KBM-7 (cell line): ENCODE data around the gene SH2B3.

Experiments used
- DNase-seq: peaks from one replicate; pipeline ENCODE4 v3.0.0-alpha.2; 2015
- in situ Hi-C: fragments of 300-500 bp; cut with MboI; formaldehyde crosslinking; loops from 2 replicates; pipeline ENCODE4 v1.14.3; 2020; ENCODE audit warnings: low sequenced_read_pairs, low pct_unique_long_range_greater_than_20kb, mixed read lengths

Gene SH2B3

DNA sequence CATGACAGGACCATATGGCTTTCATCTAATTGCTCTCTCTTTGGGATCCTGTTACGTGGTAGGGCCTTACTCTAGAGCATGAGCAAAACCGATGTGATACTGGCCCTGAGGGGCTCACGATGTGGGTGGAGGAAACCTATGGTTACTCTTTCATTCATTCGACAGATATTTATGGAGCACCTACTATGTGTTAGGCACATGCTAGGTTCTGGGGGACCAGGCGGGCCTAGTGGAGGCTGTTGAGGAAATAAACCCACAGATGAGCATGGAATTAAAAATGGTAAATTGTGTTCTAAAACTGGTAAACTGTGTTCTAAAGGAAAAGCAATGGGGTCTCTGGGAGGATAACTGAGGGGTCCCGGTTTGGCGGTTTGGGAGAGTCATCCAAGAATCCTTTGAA, 14.8 kb downstream of the SH2B3 start:
- in situ Hi-C loops: no loop called here
- no peak for DNase-seq

DNA sequence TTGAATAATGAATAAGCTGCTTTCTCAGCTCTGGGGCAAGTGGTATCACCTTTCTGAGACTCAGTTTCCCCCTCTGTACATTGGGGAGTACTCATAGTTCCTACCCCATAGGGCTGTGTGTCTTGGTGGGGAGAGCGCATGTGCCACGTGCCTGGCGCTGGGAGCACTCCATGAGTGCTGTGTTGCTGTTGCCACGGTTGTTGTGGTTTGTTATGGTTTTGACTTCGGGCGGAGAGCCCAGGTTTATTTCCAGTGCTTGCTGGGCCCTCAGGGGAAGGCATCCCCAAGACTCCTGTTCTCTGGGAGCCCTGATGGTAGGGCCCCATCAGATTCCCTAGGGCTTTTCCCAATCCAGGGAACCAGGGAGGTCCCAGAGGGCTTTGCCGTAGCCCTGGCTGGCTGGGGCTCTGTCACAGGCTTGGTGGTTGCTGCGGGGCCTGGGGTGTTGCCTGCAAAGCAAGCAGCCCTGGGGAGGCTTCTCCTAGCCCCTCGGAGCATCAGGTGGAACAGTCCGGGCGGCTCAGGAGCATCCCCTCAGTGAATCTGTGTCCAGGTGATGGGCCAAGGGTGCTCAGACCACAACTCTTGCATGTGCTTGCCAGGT, 18.6 kb downstream of the SH2B3 start:
- in situ Hi-C loops: no loop called here

GRCh38 chr12:111424793-111425251, 19.1 kb downstream of the SH2B3 start:
- in situ Hi-C loops: no loop called here
- DNase-seq: no peak

More for the DNA sequence above, 18.6 kb downstream of the SH2B3 start:
- DNase-seq: no peak

DNA sequence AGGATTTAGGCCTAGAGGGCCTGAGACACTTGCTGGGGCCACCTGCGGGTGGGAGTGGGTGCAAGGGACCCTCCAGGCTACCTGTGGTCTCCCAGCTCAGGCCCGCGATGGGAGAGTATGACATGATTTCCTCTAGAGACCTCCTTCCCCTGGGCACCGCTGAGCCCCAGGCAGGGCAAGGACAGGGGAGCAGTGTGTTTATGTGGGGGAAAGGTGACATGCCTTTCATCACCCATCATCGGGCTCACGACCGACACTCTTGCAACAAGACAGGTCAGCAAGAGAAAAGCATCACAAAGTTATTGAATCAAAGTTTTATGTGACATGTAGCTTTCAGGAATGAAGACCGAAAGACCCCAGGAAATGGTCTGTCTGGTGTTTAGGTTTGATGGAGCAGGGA, 19.9 kb downstream of the SH2B3 start:
- in situ Hi-C loops: no loop called here
- DNase-seq: no peak

DNA sequence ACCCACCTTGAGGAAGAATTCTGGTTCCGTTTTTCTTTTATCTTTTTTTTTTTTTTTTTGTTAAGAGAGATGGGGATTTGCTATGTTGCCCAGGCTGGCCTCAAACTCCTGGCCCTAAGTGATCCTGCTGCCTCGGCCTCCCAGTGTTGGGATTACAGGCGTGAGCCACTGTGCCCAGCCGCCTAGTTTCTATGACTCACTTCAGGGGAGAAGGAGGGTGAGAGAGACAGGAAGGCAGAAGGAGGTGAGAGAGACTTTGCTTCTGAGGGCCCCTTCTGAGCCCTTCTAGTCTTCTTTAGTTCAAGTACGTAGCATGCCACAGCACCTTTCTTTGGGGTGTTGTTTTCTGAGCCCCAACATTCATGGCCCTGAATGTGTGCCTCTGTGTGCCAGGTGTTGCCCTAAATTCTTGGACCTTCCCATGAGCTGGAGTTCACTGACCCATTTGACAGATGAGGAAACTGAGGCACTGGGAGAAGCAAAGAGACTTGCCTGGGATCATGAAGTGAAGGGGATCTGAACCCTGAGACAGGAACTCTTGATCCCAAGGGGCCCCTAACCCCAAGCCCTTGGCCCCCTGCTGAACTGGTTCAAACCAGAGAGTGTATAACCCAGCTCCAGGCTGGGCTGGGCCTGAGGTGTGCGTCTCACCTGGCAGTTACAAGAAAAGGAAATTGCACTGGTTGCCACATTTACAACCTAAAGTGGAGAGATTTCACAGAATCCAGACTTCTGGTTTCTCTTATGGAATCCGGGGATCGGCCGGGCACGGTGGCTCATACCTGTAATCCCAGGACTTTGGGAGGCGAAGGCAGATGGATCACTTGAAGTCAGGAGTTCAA, 20.8 kb downstream of the SH2B3 start:
- DNase-seq: no peak
- in situ Hi-C loops: no loop called here

GRCh38 chr12:111427417-111428074, 21.8 kb downstream of the SH2B3 start:
- no peak for DNase-seq
- in situ Hi-C loops: no loop called here

DNA sequence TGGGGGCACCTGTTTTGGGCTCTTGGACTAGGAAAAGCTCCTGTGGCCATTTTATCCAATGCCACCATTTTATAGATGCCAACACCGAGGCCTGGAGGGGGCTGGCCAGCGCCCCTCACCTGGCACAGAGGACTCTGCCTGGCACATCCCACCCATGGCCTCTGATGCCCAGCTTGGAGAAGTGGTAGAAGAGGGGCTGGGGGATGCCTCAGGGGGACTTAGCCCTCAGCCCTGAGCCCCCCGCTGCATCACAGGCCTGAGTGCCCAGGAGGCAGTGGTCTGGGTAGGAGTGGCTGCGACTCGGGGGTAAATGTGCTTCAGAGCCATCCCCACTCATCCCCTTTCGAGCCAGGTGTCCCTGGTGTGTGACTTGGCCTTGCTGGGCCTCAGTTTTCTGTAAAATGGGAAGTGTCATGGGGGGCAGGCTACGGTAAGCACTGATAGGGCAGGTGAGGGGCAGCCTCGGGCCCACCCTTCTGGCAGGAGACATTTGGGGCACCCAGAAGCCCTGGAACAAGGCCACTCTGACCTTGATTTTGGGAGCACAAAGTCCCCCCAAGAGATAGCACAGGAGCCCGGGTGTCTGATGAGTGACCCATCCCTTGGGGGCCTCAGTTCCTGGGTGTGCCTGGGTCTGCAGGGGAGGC, 22.5 kb downstream of the SH2B3 start:
- DNase-seq: no peak
- in situ Hi-C loops: no loop called here

DNA sequence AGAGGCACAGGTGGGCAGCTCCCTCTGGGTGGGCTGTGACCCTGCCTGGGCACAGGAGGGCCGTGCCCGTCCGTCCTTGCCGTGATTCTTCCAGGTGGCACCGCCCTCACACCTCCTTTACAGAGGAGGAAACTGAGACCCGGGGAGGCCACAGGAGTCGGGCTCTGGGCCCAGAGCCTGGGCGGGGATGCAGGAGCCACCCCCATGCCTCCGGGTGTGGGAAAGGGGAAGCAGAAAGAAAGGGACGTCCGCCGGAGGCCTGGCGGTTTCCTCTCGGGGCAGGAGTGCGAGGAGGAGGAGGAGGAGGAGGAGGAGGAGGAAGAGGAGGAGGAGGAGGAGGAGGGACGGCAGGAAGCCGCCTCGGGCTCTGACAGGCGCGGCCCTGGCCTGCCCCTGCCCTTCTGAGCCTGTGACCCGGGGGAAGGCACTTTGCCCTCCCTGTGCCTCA, 23.0 kb downstream of the SH2B3 start:
- DNase-seq: peak; percentile 90
- in situ Hi-C loops: no loop called here

GRCh38 chr12:111429828-111430432, 24.2 kb downstream of the SH2B3 start:
- in situ Hi-C loops: no loop called here

GRCh38 chr12:111430433-111431353, 25.0 kb downstream of the SH2B3 start:
- DNase-seq: no peak
- in situ Hi-C loops: no loop called here

More at GRCh38 chr12:111429828-111430432, 24.2 kb downstream of the SH2B3 start:
- DNase-seq: no peak

- in situ Hi-C loops: no loop called here
- no peak for DNase-seq
These were observed 26.0 kb downstream of the SH2B3 start for GRCh38 chr12:111431772-111432171.

DNA sequence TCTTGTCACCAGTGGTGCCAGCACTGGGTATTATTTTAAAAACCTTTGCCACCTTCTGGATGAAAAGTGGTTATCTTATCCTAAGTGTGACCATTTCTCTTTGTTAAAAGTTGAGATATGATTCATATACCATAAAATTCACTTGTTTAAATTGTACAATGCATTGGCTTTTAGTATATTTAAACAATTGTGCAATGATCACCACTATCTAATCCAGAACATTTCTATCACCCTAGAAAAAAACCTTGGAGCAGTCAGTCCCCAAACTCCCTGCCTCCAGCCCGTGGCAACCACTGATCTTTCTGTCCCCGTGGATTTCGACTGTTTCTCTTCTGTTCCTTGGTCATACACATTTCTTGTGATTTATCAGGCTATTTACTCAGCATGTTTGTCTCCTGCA, 28.3 kb downstream of the SH2B3 start:
- DNase-seq: no peak
- in situ Hi-C loops: no loop called here

- in situ Hi-C loops: no loop called here
- peak; percentile 55 for DNase-seq
These were observed 29.1 kb downstream of the SH2B3 start for GRCh38 chr12:111434680-111435338.

DNA sequence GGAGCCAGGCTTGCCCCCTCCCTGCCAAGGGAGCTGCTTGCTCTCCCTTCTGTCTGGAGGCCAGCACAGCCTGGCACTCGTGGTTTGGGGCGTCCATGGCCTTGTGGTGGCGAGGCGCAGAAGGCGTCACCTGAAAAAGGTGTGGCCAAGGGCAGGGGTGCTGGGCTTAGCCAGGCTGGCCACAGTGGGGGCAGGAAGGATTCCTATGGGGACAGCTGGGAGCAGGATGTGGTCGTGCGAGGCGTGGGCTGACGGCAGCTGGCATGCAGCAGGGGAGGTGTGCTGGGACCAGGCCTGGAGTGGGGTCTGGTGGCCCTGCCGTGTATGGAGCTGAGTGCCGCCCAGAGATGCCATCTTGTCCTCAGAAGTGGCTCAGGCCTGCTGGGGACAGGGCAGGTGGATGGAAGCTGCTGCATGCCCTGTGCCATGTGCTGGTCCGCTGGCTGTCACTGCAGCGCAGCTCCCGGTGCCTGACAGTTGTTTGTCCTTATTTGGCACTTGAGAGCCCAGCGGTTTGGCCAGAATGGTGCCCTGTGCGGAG, 30.0 kb downstream of the SH2B3 start:
- in situ Hi-C loops: no loop called here
- DNase-seq: no peak

DNA sequence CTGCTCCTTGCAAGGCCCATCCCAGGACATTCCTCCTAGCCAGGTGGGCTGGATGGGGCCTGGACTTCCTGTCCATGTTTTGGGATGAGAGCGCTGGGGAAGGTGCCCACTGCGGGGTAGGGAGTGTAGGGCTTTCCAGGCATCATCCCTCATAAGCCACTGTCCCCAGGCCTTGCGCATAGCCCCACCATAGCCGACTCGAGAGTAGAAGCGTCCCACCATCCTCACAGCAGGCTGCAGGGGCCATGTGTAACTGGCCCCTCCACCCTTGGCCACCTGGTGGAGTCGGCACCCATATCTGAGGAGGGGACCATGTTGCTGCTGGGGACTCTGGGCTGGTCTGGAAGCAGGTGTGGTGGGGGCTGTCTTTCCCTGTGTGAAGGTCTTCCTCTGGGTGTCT, 30.5 kb downstream of the SH2B3 start:
- no peak for DNase-seq
- in situ Hi-C loops: no loop called here

DNA sequence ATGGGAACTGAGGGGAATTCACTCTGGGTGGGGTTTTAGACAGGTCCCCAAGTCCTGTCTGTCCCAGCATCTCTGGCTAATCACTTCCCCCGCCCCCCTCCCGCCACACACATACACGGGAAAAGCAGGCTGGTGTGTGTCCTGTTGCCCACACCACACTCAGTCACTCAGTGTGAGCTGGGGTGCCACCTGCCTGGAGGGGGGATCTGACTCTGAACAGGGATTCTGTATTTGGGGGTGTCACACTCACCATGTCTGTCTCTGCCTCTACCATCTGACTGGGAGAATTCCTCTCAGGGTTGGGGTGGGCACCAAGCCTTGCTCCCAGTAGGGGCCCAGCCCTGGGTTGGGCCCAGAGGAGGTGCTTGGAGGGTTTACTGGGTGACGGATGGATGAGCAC, 31.1 kb downstream of the SH2B3 start:
- in situ Hi-C loops: no loop called here
- DNase-seq: no peak

GRCh38 chr12:111437816-111438454, 32.2 kb downstream of the SH2B3 start:
- in situ Hi-C loops: no loop called here
- peak; percentile 76 for DNase-seq
